UCSD-AML1 (cell line): ENCODE results near the gene SLFN12.
A peak's percentile ranks its signal among the peaks of the same experiment; 100 is the strongest.
"Not testable (repeated sequence)": the region's sequence is repeated elsewhere in the genome, so short reads cannot be mapped to it uniquely, and the experiment has no call there.

Source experiments
- DNase-seq: peaks from one replicate; lab custom pipeline; 2025; ENCODE audit not compliant: unreplicated experiment; lab: John Stamatoyannopoulos, UW

Gene SLFN12

GRCh38 chr17:35432176-35433074 is at the start of gene SLFN12:
Gene SLFN12, minus strand, starts transcription at chr17:35432500. Its CDS starts 9,472 bp downstream, at chr17:35423028.
- peak; percentile 21 for DNase-seq

GRCh38 chr17:35479271-35479670 is 47.0 kb upstream of the SLFN12 start:
- DNase-seq, result no peak

DNA sequence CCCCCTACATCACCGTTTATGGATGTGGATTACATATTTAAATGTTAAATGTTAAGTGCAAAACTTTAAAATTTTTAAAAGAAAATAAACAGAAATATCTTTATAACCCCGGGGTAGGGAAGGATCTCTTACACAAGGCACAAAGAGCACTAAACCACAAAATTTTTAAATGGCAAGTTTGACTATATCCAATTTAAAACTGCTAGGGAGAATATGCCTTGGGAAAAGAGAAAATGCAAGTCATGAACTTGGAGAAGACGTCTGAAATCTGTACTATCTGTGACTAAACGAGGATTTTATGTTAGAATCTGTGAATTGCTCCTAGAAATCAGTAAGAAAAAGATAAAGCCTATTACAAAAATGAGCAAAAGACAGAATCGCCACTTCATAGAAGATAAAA is 44.9 kb upstream of the SLFN12 start:
- no peak for DNase-seq

- no peak for DNase-seq
Measured at GRCh38 chr17:35476283-35476820, 44.1 kb upstream of the SLFN12 start.

GRCh38 chr17:35468475-35468874 is 36.2 kb upstream of the SLFN12 start:
- no peak for DNase-seq

DNA sequence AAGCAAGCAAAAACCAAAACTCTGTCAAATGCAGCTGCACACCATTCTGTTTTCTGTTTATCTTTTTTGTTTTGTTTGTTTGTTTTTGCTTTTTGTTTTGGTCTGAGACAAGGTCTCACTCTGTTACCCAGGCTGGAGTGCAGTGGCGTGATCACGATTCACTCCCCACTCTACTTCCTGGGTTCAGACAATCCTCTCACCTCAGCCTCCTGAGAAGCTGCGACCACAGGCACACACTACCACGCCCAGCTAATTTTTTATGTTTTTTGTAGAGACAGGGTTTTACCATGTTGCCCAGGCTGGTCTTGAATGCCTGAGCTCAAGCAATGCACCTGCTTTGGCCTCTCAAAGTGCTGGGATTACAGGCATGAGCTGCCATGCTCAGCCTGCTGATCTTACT is 35.5 kb upstream of the SLFN12 start:
- no peak for DNase-seq

- no peak for DNase-seq
Measured at GRCh38 chr17:35460354-35460851, 28.1 kb upstream of the SLFN12 start.

DNA sequence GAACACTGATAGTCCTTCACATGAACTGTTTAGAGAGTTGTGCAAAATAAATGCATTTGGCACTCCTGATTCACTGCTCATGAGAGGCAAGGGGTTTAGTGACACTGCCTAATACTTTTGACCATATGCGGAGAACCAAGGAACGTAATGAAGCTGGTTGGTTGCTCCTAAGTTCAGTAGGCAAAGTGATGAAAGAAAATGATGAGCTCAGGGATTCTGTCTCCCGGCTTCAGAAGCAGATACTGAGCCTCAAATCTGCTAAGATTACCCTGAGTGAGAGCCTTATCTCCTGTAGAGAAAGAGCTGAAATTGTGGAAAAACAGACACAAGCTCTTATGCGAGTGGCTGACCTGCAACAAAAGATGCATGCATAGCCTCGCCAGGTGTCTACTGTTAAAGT is 21.7 kb upstream of the SLFN12 start:
- not testable (repeated sequence) for DNase-seq

GRCh38 chr17:35453171-35453570 is 20.9 kb upstream of the SLFN12 start:
- no peak for DNase-seq

DNA sequence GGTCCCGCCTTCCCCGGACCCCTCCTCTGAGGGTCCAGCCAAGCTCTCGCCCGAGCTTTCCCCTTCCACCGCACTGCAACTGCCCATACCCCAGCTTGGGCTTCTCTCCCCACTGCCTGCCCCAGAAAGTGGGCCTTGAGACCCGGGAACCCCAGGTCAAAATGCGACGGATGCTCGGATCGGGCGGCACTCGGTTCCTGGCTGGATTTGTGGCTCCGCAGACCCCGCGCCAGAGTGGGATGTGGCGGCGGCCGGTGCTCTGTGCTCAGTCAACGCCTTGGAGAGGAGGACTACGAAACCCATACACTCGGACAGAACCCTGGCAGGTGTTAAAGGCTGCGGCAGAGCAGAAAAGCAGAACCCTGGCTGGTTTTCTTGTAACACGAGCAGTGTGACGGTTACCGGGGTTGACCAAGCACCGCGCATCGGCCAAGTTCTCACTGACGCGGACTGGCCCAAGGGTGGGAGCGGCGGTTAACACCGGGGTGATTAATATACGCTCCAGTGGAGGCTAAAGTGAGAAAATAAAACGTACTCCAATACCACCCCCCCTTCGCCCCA is 17.2 kb upstream of the SLFN12 start:
- no peak for DNase-seq

GRCh38 chr17:35448899-35449227 is 16.6 kb upstream of the SLFN12 start:
- no peak for DNase-seq

DNA sequence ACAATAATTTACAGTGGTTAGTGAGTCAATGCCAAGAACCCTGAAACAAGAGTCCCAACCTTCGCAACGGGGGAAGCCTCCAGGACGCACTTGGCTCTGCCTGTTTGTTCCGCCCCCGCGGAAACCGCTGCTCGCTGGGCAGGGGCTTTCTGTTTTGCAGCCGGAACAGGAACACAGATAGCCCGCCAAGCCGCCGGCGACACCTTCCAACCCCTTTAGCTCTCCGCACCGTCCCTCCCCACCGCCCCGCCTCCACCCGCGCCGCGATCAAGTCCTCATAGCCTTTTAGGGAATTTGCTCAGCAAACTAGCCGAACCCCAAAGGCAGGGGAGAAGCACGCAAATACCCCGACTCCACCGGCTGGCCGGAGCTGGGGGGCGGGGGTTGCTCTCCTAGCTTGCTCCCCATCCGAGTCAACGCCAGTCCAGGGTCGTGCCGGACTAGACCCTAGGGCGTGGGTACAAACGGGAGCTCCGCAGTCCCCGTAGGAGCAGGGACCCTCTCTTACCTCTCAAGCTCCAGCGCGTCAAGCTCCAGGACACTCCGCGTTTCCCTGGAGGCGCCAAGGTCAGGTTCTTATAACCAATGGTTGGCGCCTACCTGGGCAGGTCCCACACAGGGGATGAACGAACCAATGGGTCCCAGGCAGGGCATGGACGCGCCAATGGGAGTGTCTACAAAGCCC is 16.1 kb upstream of the SLFN12 start, which contains the start of gene SLFN13:
SLFN13 (minus strand) TSS at position 553 of the 685 bp plus-strand sequence. CDS start 3,086 bp downstream, outside the sequence.
- peak; percentile 77 for DNase-seq

GRCh38 chr17:35447499-35447898 is 15.2 kb upstream of the SLFN12 start:
- DNase-seq, result no peak

DNA sequence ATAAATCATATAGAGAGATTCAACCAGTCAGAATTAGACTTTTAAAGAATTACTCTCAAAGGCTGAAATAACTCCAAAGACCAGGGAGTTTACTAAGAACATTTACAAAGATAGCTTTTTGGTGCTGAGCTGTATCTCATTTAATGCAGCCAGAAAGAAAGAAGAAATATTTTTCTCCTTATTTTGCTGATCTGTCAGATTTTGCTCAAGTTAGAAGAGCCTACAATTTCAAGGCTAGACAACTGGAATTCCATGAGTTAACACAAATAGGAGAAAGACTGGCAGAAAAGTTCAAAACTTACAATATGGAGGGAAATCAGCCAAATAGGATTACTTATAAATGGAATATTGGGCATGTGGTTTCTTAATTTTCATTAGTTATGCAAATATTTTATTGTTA is 6.1 kb upstream of the SLFN12 start:
- no peak for DNase-seq

- peak; percentile 56 for DNase-seq
Measured at GRCh38 chr17:35433075-35433894, 985 bp upstream of the SLFN12 start.

DNA sequence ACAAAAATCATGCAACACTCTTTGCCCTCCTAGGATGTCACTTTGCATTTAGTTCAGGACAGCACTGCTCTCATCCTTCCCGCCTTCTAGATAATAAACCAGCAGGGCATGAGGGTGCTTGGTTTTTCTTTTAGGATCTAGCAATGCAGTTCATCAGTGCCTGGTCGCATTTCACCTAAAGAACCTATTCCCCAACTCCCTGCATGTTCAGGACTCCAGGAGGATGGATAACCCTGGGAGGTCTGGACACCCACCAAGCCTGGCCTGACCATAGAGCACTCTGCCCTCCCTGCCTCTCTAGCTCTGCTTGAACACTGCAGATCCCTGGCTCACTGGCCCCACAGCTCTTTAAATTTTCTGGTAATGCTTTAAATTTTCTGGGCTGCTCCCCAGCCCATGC is 2.6 kb downstream of the SLFN12 start:
- no peak for DNase-seq

- no peak for DNase-seq
Measured at GRCh38 chr17:35428229-35428628, 4.1 kb downstream of the SLFN12 start.

DNA sequence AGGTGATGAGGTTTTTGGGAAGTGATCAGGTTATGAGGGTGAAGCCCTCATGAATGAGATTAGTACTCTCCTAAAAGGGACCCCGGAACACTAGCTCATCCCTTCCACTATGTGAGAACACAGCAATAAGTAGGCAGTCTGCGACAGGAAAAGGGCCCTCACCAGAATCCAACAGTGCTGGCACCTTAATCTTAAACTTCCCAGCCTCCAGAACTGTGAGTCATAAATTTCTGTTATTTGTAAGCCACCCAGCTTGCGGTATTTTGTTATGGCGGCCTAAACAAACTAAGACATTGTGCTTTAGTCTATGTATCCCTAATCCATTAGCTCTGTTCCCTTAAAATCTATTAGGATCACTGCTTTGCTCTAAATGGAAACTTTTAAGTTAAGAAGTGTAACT is 8.5 kb downstream of the SLFN12 start:
- DNase-seq, result no peak

- not testable (repeated sequence) for DNase-seq
Measured at GRCh38 chr17:35421069-35421468, 11.2 kb downstream of the SLFN12 start.

- no peak for DNase-seq
Measured at GRCh38 chr17:35416659-35417058, 15.6 kb downstream of the SLFN12 start.

DNA sequence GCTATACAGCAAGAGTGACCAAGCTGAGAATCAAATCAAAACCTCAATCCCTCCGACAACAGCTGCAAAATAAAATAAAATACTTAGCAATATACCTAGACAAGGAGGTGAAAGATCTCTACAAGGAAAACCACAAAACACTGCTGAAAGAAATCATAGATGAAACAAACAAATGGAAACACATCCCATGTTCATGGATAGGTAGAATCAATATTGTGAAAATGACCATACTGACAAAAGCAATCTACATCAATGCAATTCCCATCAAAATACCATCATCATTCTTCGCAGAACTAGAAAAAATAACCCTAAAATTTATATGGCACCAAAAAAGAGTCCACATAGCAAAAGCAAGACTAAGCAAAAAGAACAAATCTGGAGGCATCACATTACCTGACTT is 17.6 kb downstream of the SLFN12 start:
- DNase-seq, result not testable (repeated sequence)
